Measurements from ENCODE around the gene RASAL2. TPM values are rescaled to one million over a fixed set of nuclear protein-coding genes. Genes with fewer than 3 reads are reported as not detected.

Gene RASAL2
- total RNA-seq, 1 experiment from 2014 or later = 36.8 TPM

- H3K27me3 Mint-ChIP-seq (ENCODE audit: insufficient read depth, unreplicated experiment) = no peaks in the 10 kb centered on the region
- no peak for TF ChIP-seq CTCF (IDR thresholded peaks at IDR 0.05; ENCODE audit: insufficient read depth in 1 of 2, low read depth in 1 of 2, low read length in 1 of 2, severe bottlenecking in 1 of 2, unreplicated experiment in 1 of 2)
- CTCF ChIA-PET = no interaction called here
- Histone ChIP-seq H3K36me3 (ENCODE audit: control insufficient read depth, insufficient read depth, low read length) (peaks cover 2% of the 10 kb centered on the region), H3K27me3 (replicated peaks; ENCODE audit: control insufficient read depth, insufficient read depth, low read length) (no peaks in the 10 kb centered on the region), H3K9me3 (no peaks in the 10 kb centered on the region), H3K4me1 (peaks cover 15% of the 10 kb centered on the region), H3K4me3 (ENCODE audit: low read depth, low read length) (no peak overlapping the region)
- no peaks in the 10 kb centered on the region for H3K9me3 Mint-ChIP-seq (ENCODE audit: unreplicated experiment)
- H3K4me1 Mint-ChIP-seq (ENCODE audit: low read depth, unreplicated experiment) = peaks cover 9% of the 10 kb centered on the region
- H3K36me3 Mint-ChIP-seq (ENCODE audit: insufficient read depth, unreplicated experiment) = peaks cover 30% of the 10 kb centered on the region
- intact Hi-C loops (cut with micrococcal nuclease; ENCODE audit: unreplicated experiment) = no loop called here
- POLR2A ChIA-PET = no interaction called here
- BruUV-seq (replicated peaks) = no TSS peak
- no peak for DNase-seq
- no peak overlapping the region for H3K4me3 Mint-ChIP-seq (ENCODE audit: unreplicated experiment)
- no peak overlapping the region for H3K27ac Mint-ChIP-seq (ENCODE audit: unreplicated experiment)
Observed at GRCh38 chr1:178456472-178456871, 362.6 kb downstream of the RASAL2 start.

- no peak overlapping the region for H3K27ac Mint-ChIP-seq (ENCODE audit: unreplicated experiment)
- H3K4me3 Mint-ChIP-seq (ENCODE audit: unreplicated experiment) = no peak overlapping the region
- H3K27me3 Mint-ChIP-seq (ENCODE audit: insufficient read depth, unreplicated experiment) = no peaks in the 10 kb centered on the region
- H3K27me3 ChIP-seq (replicated peaks; ENCODE audit: control insufficient read depth, insufficient read depth, low read length) = no peaks in the 10 kb centered on the region
- ChIA-PET POLR2A (no interaction called here), CTCF (no interaction called here)
- no peaks in the 10 kb centered on the region for H3K9me3 ChIP-seq
- DNase-seq = no peak
- no peaks in the 10 kb centered on the region for H3K4me1 Mint-ChIP-seq (ENCODE audit: low read depth, unreplicated experiment)
- no TSS peak for BruUV-seq (replicated peaks)
- H3K9me3 Mint-ChIP-seq (ENCODE audit: unreplicated experiment) = no peaks in the 10 kb centered on the region
- intact Hi-C loops (cut with micrococcal nuclease; ENCODE audit: unreplicated experiment) = no loop called here
- H3K4me3 ChIP-seq (ENCODE audit: low read depth, low read length) = no peak overlapping the region
- peaks cover 30% of the 10 kb centered on the region for H3K36me3 Mint-ChIP-seq (ENCODE audit: insufficient read depth, unreplicated experiment)
- peaks cover 7% of the 10 kb centered on the region for H3K4me1 ChIP-seq
- TF ChIP-seq CTCF (IDR thresholded peaks at IDR 0.05; ENCODE audit: insufficient read depth in 1 of 2, low read depth in 1 of 2, low read length in 1 of 2, severe bottlenecking in 1 of 2, unreplicated experiment in 1 of 2) = no peak
- peaks cover 2% of the 10 kb centered on the region for H3K36me3 ChIP-seq (ENCODE audit: control insufficient read depth, insufficient read depth, low read length)
Observed at GRCh38 chr1:178457651-178458050, 363.7 kb downstream of the RASAL2 start.

GRCh38 chr1:178458203-178458602 lies 364.3 kb downstream of the RASAL2 start:
- intact Hi-C loops (cut with micrococcal nuclease; ENCODE audit: unreplicated experiment) = no loop called here
- no peak overlapping the region for H3K27ac Mint-ChIP-seq (ENCODE audit: unreplicated experiment)
- Histone ChIP-seq H3K4me3 (ENCODE audit: low read depth, low read length) (no peak overlapping the region), H3K36me3 (ENCODE audit: control insufficient read depth, insufficient read depth, low read length) (peaks cover 2% of the 10 kb centered on the region), H3K27me3 (replicated peaks; ENCODE audit: control insufficient read depth, insufficient read depth, low read length) (no peaks in the 10 kb centered on the region), H3K9me3 (no peaks in the 10 kb centered on the region), H3K4me1 (peaks cover 7% of the 10 kb centered on the region; the same call in 1 of the 2 replicates)
- CTCF ChIA-PET = no interaction called here
- no TSS peak for BruUV-seq (replicated peaks)
- H3K9me3 Mint-ChIP-seq (ENCODE audit: unreplicated experiment) = no peaks in the 10 kb centered on the region
- POLR2A ChIA-PET = no interaction called here
- no peak for TF ChIP-seq CTCF (IDR thresholded peaks at IDR 0.05; ENCODE audit: insufficient read depth in 1 of 2, low read depth in 1 of 2, low read length in 1 of 2, severe bottlenecking in 1 of 2, unreplicated experiment in 1 of 2)
- H3K27me3 Mint-ChIP-seq (ENCODE audit: insufficient read depth, unreplicated experiment) = no peaks in the 10 kb centered on the region
- H3K36me3 Mint-ChIP-seq (ENCODE audit: insufficient read depth, unreplicated experiment) = peaks cover 25% of the 10 kb centered on the region
- no peaks in the 10 kb centered on the region for H3K4me1 Mint-ChIP-seq (ENCODE audit: low read depth, unreplicated experiment)
- no peak overlapping the region for H3K4me3 Mint-ChIP-seq (ENCODE audit: unreplicated experiment)
- DNase-seq = no peak
